GM10847 (cell line): ENCODE results near the gene LRRC59.

Experiments
- POLR2A ChIP-seq: IDR thresholded peaks from 2 replicates; pipeline ENCODE4 v1.6.1; 2011; ENCODE audit not compliant: insufficient read length; ENCODE audit errors: extremely low read depth

The LRRC59 gene

DNA sequence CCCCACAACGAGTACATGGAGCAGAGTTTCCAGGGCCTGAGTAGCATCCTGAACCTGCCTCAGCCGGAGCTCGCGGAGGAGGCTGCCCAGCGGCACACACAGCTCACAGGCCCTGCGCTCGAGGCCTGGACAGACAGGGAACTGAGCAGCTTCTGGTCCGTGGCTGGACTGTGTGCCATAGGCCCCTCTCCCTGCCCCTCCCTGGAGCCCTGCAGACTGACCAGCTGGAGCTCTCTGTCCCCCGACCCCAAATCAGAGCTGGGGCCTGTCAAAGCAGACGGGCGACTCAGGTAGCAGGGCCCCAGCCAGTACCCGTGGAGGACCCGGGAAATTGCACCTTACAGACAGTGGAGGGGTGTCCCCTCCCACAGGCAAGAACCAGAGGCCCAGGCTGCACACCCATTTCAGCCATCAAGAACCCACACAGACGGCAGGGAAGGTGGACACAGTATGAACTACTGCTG, 37.3 kb downstream of the LRRC59 start:
- TF ChIP-seq POLR2A, result no peak

GRCh38 chr17:50359005-50359699, 38.2 kb downstream of the LRRC59 start:
- TF ChIP-seq POLR2A, result no peak

GRCh38 chr17:50358177-50358576, 39.1 kb downstream of the LRRC59 start:
- TF ChIP-seq POLR2A, result no peak

DNA sequence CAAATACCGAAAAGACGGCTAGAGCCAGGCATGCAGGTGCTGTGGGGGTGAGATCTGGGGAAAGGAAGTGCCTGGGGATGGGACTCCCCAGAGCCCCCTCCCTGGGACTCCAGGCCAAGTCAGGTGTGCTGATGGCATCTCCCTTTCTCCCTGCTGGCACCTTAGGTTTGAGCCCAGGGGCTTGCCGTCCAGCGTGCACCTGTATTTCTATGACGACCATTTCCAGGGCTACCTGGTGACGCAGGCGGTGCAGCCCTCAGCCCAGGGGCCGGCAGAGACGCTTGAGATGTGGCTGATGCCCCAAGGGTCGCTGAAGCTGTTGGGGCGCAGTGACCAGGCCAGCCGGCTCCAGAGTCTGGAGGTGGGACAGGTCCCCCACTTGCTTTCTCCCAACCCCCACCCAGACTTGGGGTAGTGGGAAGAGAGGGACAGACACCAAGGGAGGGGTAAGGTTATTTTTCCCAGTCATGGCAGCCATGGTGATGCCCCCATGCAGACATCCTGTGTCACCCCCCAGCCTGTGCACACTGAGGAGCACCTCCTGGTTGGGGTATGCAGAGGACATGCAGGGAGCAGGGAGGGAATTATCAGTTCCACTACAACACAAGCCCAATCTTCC, 40.3 kb downstream of the LRRC59 start:
- TF ChIP-seq POLR2A, result no peak

DNA sequence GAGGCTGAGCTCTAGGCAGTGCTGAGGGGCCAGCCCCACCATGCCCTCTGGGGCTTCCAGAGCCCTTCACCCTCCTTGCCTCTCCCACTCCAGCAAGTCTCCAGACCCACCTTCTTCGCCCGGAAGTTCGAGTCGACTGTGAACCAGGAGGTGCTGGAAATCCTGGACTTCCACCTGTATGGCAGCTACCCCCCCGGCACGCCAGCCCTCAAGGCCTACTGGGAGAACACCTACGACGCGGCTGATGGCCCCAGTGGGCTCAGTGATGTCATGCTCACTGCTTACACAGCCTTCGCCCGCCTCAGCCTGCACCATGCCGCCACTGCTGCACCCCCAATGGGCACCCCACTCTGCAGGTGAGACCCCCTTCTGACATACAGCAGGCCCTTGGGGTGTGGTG, 40.9 kb downstream of the LRRC59 start:
- TF ChIP-seq POLR2A, result no peak

GRCh38 chr17:50355701-50356341, 41.5 kb downstream of the LRRC59 start:
- TF ChIP-seq POLR2A, result no peak

DNA sequence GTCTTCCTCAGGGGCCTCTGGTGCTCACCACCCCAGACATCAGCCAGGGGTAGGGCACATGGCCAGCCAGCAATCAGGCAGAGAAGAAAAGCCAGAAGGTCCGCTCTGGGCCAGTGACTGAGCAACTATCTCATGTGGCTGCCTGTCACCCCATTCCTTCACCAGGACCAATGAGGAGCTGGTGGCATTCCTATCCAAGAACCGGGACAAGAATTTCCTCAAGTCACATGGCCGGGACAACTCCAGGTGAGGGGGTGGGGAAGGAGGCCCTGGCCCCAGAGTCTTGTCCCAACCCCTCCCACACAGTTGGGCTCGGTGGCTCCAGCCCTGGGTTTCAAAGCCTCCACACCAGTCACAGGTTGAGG, 42.0 kb downstream of the LRRC59 start:
- TF ChIP-seq POLR2A, result no peak

GRCh38 chr17:50354776-50355175, 42.5 kb downstream of the LRRC59 start:
- TF ChIP-seq POLR2A, result no peak

- TF ChIP-seq POLR2A, result no peak
Observed at GRCh38 chr17:50354198-50354597, 43.1 kb downstream of the LRRC59 start.

DNA sequence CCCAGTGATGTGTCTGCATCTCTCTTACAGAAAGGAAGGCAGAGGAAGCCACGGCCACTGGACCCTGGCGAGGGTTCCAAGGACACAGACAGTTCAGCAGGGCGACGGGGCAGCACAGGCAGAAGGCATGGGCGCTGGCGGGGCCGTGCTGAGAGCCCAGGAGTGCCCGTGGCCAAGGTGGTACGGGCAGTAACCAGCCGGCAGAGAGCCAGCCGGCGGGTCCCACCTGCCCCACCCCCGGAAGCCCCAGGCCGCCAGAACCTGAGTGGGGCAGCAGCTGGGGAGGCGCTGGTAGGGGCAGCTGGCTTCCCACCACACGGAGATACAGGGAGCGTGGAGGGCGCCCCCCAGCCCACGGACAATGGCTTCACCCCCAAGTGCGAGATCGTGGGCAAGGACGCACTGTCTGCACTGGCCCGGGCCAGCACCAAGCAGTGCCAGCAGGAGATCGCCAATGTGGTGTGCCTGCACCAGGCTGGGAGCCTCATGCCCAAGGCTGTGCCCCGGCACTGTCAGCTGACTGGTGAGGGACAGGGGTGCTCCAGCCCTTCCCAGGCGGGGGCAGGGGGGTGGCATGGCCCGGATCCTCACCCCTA, 43.6 kb downstream of the LRRC59 start:
- TF ChIP-seq POLR2A, result no peak

- TF ChIP-seq POLR2A, result no peak
Observed at GRCh38 chr17:50352693-50353599, 44.4 kb downstream of the LRRC59 start.

GRCh38 chr17:50352072-50352692, 45.1 kb downstream of the LRRC59 start:
- TF ChIP-seq POLR2A, result no peak

DNA sequence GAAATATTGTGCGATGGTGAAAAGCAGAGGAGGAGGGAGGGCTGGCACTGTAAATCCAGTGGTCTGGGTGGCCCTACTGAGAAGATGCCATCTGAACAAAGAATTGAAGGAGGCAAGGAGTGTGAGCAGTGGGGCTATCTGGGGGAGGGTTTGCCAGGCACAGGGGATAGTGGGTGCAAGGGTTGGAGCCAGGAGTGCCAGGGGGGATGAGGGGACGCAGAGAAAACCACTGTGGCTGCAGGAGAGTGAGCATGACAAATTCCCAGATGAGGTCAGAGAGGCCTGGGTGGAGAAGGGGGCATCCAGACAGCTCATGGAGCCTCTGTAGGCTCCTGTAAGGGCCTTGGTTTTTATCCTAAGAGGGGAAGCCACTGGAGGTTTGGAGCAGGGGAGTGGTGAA, 46.6 kb downstream of the LRRC59 start:
- no peak for TF ChIP-seq POLR2A

- no peak for TF ChIP-seq POLR2A
Observed at GRCh38 chr17:50349243-50349600, 48.1 kb downstream of the LRRC59 start.
